ENCODE data around the gene NECAP2.

GRCh38 chr1:16468558-16468957, 28.0 kb downstream of the NECAP2 start:
- no peak for TF ChIP-seq CTCF (IDR thresholded peaks at IDR 0.05)
- TF ChIP-seq EZH2 (IDR thresholded peaks at IDR 0.05): no peak
- no peak for TF ChIP-seq EZH2phosphoT487 (IDR thresholded peaks at IDR 0.05)

Measured in neural progenitor cell (in vitro differentiated cells).